DOHH2 (cell line): ENCODE measurements around the gene BBS12.

Experiments used
- EZH2phosphoT487 ChIP-seq: fragments of 200-600 bp; sonication (generic); IDR thresholded peaks from 2 replicates; pipeline ENCODE4 v1.6.1; 2017; ENCODE audit warnings: borderline replicate concordance, mild to moderate bottlenecking, antibody characterized with exemption, low read length, moderate library complexity, mixed read lengths
- TF ChIP-seq, protein P1 (sequence below): fragments of 200-600 bp; sonication (generic); IDR thresholded peaks from one replicate; pipeline ENCODE4 v1.5.1; 2014; ENCODE audit warnings: antibody characterized with exemption, mild to moderate bottlenecking, low read depth, low read length; ENCODE audit not compliant: poor library complexity, severe bottlenecking

- TF ChIP-seq, protein P1, sequence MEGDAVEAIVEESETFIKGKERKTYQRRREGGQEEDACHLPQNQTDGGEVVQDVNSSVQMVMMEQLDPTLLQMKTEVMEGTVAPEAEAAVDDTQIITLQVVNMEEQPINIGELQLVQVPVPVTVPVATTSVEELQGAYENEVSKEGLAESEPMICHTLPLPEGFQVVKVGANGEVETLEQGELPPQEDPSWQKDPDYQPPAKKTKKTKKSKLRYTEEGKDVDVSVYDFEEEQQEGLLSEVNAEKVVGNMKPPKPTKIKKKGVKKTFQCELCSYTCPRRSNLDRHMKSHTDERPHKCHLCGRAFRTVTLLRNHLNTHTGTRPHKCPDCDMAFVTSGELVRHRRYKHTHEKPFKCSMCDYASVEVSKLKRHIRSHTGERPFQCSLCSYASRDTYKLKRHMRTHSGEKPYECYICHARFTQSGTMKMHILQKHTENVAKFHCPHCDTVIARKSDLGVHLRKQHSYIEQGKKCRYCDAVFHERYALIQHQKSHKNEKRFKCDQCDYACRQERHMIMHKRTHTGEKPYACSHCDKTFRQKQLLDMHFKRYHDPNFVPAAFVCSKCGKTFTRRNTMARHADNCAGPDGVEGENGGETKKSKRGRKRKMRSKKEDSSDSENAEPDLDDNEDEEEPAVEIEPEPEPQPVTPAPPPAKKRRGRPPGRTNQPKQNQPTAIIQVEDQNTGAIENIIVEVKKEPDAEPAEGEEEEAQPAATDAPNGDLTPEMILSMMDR: no peak
- TF ChIP-seq EZH2phosphoT487: no peak
Measured at GRCh38 chr4:122766950-122767349, 34.4 kb downstream of the BBS12 start.
